ENCODE measurements around the gene FGF18. TPM values are rescaled to one million over a fixed set of nuclear protein-coding genes. Genes with fewer than 3 reads are reported as not detected.

FGF18 gene
- total and polyA plus RNA-seq, 9 of the 15 experiments (the other 6 are each of a cell fraction or from before 2014, with no cell fraction given), result 0.05 to 0.18 (median 0.11) TPM; not detected in 6

- no peak for TF ChIP-seq SRSF1 (IDR thresholded peaks at IDR 0.05; ENCODE audit: low read depth, low read length)
- no peak for TF ChIP-seq CHD4 (IDR thresholded peaks at IDR 0.05; ENCODE audit: insufficient read depth, insufficient replicate concordance, low read depth, low read length, poor library complexity, severe bottlenecking)
- TF ChIP-seq FOXJ3 (CRISPR knock-in tag; IDR thresholded peaks at IDR 0.05), result no peak
- no peak for TF ChIP-seq KAT8 (IDR thresholded peaks at IDR 0.05; ENCODE audit: low read depth)
- no peak for TF ChIP-seq SUPT5H (IDR thresholded peaks at IDR 0.05)
- no peak for TF ChIP-seq YY1 (IDR thresholded peaks at IDR 0.05; ENCODE audit: borderline replicate concordance in 1 of 3, control insufficient read depth in 1 of 3, extremely low read depth in 1 of 3, insufficient read depth in 3 of 3, insufficient read length in 1 of 3, insufficient replicate concordance in 2 of 3, low read depth in 1 of 3, low read length in 2 of 3)
- no peak for TF ChIP-seq NCOA4 (IDR thresholded peaks at IDR 0.05; ENCODE audit: partially characterized antibody)
- TF ChIP-seq ZNF696 (CRISPR knock-in tag; conservative IDR thresholded peaks at IDR 0.05), result no peak
- TF ChIP-seq ZNF41 (CRISPR knock-in tag; conservative IDR thresholded peaks at IDR 0.05), result no peak
- TF ChIP-seq OTX1 (CRISPR knock-in tag; IDR thresholded peaks at IDR 0.05), result no peak
- TF ChIP-seq MTA2 (IDR thresholded peaks at IDR 0.05; ENCODE audit: low read depth), result peak; percentile 56; the same call in 1 of the 2 replicates
- TF ChIP-seq BCL6 (CRISPR knock-in tag; IDR thresholded peaks at IDR 0.05), result no peak
- TF ChIP-seq HMGN3 (IDR thresholded peaks at IDR 0.05; ENCODE audit: borderline replicate concordance, extremely low read depth, insufficient read length, low read depth, low read length), result no peak
- no peak for TF ChIP-seq CHD7 (IDR thresholded peaks at IDR 0.05; ENCODE audit: low read depth, low read length)
- no peak for TF ChIP-seq ZNF445 (CRISPR knock-in tag; IDR thresholded peaks at IDR 0.05; ENCODE audit: low read depth)
- TF ChIP-seq ZBTB12 (CRISPR knock-in tag; IDR thresholded peaks at IDR 0.05), result no peak
- TF ChIP-seq HDGF (IDR thresholded peaks at IDR 0.05), result no peak
- no peak for TF ChIP-seq SETDB1 (IDR thresholded peaks at IDR 0.05; ENCODE audit: low read length)
These were observed 57.7 kb downstream of the FGF18 start (continued) for GRCh38 chr5:171477101-171477500.
